Hepatocyte (in vitro differentiated cells): ENCODE measurements around the gene STKLD1.

ENCODE experiments used
- EZH2phosphoT487 ChIP-seq: fragments of 200-600 bp; sonication (generic); IDR thresholded peaks from one replicate; pipeline ENCODE4 v1.6.1; 2018; ENCODE audit warnings: antibody characterized with exemption, mild to moderate bottlenecking, low read depth, moderate library complexity; ENCODE audit not compliant: unreplicated experiment, severe bottlenecking
- TF ChIP-seq, protein P1 (sequence below): fragments of 200-600 bp; sonication (generic); IDR thresholded peaks from 2 replicates; pipeline ENCODE4 v1.5.1; 2016; ENCODE audit warnings: antibody characterized with exemption, mild to moderate bottlenecking; ENCODE audit not compliant: poor library complexity

DNA sequence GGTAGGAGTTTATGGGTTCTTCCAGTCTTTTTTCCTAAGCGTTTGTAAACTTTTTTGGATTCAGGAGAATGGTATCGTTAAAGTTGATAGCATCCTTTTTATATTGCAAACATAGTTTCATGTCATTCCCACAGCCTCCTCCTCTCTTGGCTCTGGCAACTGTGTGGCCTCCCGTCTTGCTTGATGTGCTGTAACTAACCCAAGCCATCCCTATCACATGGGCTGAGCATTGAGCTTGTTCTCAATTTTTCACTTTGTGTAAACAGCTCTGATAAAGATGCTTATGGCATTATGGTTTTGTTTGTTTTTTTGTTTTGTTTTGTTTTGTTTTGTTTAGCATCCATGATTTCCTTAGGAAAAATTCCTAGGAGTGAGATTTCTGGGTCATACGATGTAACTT lies 4.6 kb downstream of the STKLD1 start:
- TF ChIP-seq, protein P1, sequence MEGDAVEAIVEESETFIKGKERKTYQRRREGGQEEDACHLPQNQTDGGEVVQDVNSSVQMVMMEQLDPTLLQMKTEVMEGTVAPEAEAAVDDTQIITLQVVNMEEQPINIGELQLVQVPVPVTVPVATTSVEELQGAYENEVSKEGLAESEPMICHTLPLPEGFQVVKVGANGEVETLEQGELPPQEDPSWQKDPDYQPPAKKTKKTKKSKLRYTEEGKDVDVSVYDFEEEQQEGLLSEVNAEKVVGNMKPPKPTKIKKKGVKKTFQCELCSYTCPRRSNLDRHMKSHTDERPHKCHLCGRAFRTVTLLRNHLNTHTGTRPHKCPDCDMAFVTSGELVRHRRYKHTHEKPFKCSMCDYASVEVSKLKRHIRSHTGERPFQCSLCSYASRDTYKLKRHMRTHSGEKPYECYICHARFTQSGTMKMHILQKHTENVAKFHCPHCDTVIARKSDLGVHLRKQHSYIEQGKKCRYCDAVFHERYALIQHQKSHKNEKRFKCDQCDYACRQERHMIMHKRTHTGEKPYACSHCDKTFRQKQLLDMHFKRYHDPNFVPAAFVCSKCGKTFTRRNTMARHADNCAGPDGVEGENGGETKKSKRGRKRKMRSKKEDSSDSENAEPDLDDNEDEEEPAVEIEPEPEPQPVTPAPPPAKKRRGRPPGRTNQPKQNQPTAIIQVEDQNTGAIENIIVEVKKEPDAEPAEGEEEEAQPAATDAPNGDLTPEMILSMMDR = no peak
- TF ChIP-seq EZH2phosphoT487 = no peak
